Measurements from ENCODE around the gene EPB41L1.

The EPB41L1 gene

DNA sequence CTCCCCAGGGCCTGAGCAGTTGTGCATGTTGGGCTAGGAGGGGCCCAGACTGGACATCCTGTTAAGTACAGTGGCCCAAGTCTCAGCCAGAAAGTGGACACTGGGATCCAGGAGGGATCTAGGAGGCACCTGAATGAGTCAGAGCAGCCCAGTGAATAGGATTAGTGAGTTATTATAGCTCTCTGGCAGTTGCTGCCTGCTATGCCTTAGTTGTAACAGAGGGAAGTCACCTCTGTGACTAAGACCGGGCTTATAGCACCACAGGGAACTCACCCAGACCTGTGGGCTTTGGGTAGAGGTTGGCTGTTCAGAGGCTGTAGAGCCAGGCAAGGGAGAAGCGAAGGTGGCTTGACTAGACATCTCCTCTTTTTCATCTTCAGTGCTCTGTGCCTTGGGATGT, 42.7 kb downstream of the EPB41L1 start:
- DNase-seq = no peak

DNA sequence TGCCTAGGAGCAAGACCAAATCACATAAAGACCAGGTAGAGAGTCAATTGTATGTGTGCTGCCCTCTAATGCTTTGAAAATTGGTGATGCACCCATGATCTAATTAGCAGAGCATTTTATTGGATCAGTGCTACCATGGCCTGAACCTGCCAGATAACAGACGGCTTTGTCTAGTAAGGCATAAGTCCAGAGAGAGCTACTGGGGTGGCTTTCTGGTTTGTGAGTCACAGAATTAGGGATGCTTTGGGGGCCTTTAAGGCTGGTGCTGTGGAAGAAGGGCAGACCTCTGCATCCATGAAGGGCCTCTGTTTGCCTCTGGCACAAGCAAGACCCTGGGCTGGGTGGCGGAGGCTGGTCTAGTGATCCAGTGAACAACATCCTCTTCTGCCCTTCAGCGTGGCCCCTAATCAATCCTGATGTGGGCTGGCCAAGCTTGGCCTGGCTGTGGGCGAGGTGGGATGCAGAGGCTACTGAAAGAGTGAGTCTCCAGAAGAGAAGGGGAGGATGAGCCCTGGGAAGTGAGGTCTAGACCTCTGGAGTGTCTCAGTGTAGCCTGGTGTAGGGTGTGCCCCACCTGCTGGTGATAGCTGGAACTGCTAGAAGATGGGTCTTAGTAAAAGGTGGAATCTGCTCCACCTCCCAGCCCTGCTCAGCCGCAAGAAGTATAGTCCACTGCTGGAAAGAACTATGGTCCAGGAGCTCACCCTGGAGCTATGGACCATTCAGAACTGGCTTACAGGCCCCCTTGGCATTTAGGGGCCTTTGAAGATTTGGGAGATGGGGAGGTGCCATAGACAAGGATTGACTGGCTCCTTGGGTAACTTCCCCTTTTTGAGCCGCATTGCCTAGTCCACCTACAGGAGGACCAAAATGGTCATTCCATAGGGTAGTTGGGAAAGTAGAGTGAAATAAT, 45.1 kb downstream of the EPB41L1 start:
- DNase-seq = peak; percentile 58 to 78

DNA sequence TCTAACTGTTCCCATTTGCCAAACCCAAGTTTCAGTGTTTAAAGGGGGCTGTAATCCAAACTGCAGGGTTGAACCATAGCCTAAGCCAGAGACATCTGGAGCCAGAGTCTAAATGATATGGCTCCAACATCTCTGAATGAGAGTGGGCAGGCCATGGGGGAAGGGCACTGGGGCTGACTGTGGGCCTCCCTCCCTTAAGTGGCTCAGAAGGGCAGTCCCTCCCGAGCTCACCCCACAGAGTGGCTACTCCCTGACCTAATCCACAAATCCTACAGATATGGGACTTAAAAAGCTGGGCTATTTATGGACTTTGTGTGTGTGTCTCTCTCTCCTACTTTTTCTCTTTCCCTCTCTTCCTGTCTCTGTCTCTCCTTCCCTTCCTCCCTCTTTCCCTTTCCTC, 45.9 kb downstream of the EPB41L1 start:
- DNase-seq = no peak

GRCh38 chr20:36201198-36201597, 46.7 kb downstream of the EPB41L1 start:
- DNase-seq = no peak

GRCh38 chr20:36202891-36203338, 48.4 kb downstream of the EPB41L1 start:
- peak; percentile 63 to 77 for DNase-seq

DNA sequence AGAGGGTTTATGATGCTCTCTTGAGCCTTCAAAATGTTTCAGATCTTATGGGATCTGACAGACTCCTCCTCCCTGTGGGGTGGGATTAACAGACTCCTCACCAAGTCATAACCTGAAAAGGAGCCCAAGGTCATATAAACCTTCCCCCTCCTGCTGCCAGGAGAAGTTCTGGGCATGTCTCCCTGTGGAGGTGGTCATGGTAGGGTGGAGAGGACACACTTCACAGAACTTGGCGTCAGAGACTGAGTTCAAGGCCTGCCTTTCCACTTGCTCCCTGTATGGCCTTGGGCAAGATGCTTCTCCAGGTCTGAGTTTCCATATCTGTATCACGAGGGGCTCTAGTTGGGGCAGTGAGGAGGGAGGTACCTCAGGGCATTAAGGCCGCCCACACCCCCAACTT, 49.3 kb downstream of the EPB41L1 start:
- DNase-seq = no peak

DNA sequence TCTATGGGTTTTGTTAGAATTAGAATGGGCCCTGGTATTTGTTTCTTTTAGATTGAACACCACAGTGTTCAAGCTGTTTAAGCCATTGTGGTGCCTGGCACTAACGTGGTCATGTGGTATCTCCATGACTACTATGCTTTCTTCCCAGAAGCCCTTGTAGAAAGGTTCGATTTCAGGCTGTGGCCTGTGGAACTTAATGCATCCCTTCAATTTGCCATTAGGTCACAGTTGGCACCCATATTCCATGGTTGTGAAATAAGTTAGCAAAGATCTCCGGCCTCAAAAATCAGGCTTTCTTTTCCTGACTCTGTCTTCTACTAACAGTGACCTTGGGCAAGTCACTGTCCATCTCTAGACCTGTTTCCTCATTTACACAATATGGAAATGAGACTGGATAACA, 50.5 kb downstream of the EPB41L1 start:
- DNase-seq = no peak

DNA sequence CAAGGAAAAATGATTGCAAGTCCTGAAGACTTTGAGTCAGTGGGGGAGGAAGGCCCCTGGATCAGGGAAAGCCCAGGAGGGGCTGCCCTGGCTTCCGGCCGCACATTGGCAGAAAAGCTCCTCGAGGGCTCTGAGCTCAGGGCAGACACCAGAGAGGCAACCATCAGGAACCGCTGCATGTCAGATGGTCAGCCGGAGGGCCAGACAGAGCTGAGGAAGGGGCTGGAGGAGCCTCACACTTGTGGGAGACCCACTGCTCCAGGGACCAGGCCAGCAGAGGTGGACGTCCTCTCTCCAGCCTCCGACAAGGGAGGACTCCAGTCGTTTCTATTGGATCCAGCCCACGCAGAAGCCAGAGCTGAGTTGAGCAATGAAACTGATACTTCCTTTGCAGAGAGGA, 51.5 kb downstream of the EPB41L1 start:
- no peak for DNase-seq

- no peak for DNase-seq
Observed at GRCh38 chr20:36206641-36207040, 52.1 kb downstream of the EPB41L1 start.

- DNase-seq = no peak
Observed at GRCh38 chr20:36207602-36208001, 53.1 kb downstream of the EPB41L1 start.

GRCh38 chr20:36208257-36208656, 53.7 kb downstream of the EPB41L1 start:
- no peak for DNase-seq

- DNase-seq = no peak
Observed at GRCh38 chr20:36210436-36211021, 56.0 kb downstream of the EPB41L1 start.

DNA sequence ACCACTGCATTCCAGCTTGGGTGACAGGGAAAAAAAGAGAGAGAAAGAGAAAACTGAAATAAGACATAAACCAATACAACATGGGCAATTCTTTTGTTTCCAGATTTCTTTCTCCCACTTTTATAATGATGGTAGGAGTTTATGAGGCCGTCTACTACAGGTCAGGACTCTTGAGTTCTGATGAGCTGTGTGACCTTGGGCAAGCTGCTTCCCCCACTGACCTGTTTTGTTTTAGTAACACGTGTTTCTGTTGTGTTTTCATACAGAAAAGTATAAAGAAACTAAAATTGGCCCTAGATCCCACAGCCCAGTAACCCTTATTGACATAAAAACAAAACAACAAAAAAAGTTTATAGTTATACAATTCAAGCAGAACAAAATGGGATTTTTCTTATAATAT, 58.8 kb downstream of the EPB41L1 start:
- no peak for DNase-seq

- no peak for DNase-seq
Observed at GRCh38 chr20:36214684-36215256, 60.2 kb downstream of the EPB41L1 start.

DNA sequence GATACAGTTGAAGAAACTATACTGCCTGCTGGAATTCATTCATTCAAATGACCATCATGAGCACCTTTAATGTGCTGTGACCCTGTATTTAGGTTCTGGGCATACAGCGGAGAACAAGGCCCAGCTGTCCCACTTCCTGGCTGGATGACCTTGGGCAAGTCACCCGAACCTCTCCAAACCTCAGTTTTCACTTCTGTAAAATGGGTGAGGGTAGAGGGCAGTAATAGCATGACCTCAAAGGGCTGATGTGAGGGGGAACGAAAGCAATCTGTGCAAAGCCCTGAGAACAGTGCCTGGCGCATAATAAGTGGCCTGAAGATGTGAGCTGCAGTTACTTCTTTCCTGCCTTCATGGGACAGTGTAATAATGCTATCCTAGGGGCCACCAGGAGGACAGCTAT, 61.2 kb downstream of the EPB41L1 start:
- no peak for DNase-seq

- DNase-seq = no peak
Observed at GRCh38 chr20:36216314-36217025, 61.9 kb downstream of the EPB41L1 start.

DNA sequence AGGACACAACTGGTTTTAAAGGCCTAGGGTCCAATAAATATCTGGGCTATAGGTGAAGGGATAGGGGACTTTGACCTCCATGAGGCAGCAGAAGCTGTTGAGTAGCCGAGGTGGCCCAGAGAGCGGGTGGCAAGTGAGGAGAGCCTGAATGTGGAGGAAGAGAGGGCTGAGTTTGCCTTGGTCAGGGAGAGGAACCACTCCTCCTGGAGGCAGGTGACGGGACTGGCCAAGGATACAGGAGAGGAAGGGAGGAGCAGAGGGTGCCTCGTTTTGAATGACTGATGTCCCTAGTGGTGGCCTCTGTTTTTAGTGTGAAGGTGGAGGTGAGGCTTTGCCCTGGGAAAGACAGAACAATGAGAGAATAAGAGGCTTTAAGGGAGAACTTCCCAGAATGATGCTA, 62.7 kb downstream of the EPB41L1 start:
- no peak for DNase-seq

DNA sequence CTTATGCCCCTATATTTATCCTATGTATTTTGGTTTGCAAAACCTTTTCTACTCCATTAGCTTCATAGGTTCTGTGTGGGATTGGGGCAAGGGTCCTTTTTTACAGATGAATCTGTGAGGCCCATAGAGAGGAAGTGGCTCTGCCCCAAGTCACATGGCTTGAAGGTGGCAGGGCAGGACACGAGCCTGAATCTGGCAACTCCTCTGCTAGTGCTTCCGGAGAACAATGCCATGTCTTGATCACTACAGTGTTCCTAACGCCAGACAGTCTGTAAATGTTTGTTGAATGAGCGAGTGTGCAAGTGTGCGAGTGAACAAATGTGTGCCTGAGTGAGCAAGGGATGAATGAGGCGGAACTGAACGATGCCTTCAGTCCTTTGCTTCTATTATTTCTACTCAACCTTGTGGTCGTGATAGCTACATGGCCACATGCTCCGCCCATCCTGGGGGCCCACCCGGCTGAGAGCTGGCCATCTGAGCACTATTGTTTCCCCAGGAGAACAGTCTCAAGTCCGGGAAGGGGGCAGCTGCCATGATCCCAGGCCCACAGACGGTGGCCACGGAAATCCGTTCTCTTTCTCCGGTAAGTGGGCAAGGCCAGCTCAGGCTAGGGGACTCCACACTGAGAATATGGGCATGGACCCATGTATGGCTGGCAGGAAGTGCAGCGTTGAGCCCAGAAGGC, 64.0 kb downstream of the EPB41L1 start:
- DNase-seq = no peak

DNA sequence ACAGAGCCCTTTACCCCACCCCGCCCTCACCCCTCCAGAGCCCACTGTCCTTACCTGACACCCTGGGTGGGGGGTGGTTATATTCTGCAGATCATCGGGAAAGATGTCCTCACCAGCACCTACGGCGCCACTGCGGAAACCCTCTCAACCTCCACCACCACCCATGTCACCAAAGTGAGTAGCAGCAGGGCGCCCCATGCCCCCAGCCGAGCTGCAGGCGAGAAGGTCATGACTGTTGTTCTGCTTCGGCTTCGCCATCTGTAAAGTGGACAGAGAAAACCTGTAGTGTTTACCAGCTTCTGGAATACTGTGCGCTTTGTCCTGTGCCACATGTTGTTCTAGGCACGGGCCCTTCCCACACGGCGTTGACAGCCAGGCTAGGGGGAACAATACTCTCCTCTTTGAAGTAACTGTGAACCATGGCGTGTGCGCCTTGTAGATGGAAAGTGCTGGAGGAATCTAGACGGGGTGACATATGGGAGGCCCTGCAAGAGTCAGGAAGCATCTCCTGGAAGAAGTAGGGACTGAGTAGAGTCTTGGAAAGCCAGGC, 65.2 kb downstream of the EPB41L1 start:
- no peak for DNase-seq

DNA sequence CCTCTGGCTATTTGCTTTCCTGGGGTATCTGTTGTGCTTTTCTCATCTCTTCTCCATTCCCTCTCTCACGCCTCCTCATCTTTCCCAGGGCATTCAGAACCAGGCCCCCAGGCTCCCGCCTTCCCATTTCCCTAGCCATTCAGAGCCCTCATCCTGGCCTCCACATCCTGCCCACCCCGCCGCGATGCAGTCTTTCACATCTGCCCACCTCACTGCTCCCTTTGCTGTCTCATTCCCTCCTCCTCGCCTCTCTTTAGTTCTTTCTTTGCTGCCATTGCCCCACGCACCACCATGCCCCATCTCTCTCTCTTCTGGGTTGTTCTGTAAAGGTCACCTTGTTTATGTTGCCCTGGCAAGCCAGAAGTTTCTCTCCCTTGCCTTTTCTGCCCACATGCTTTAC, 71.1 kb downstream of the EPB41L1 start:
- no peak for DNase-seq

DNA sequence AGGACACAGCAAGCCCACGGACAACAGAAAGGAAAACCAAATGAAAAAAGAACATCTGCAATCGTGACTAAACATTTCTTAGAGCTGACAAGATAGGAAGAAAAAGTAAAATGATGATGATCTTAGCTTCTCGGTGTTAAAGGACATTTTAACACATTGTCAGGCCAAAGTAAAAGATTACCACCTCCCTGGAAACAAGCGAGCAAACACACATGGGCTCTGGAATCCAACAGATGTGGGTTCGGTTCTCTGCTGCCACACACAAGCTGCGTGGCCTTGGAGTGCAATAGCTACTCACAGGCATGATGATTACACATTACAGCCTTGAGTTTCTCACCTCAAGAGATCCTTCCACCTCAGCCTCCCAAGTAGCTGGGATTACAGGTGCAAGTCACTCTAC, 74.2 kb downstream of the EPB41L1 start:
- no peak for DNase-seq

DNA sequence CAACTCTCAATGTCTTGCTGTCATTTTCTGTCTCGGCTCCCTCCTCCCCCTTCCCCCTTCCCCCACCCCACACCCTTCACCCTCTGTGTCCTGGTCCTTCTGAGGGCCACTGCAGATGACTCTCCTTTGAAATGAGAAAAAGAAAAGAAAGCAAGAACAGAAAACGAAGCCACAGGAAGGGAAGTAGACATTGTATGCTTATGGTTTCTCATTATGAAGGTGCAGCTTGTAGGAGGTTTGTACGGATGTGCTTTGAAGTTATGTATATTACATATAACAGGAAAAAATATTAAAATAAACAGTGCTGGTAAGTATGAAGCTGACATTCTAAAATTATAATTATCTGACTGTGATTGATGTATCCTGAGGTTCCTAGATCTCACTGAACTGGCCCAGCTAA, 75.5 kb downstream of the EPB41L1 start:
- DNase-seq = no peak

DNA sequence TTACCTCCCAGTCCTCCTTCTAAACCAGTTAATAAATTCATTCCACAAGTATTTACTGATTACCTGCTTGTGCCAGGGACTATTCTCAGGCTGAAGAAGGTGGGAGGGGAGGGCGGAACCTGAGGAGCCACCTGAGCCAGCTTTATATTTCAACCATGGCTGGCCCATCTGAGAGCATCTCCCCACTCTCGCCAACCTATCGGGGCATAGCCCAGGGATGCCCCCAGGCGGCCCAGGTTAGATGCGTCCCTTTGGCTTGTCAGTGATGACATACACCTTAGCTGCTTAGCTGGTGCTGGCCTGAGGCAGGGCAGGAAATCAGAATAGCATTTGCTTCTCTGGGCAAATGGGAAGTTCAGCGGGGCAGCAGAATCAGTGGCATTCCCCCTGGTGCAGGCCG, 76.8 kb downstream of the EPB41L1 start:
- no peak for DNase-seq
